Activated naive CD4-positive, alpha-beta T cell treated with anti-CD3 and anti-CD28 coated beads, Interleukin-2, amount 50 U/mL, for 24 hours (primary cell): ENCODE results near the gene DAB1.
"Not testable (repeated sequence)": the region's sequence is repeated elsewhere in the genome, so short reads cannot be mapped to it uniquely, and the experiment has no call there.

Source experiments
- H3K27ac Mint-ChIP-seq: one replicate; pipeline ENCODE4 v1.8.0; 2021; ENCODE audit warnings: mild to moderate bottlenecking, mixed read lengths
- H3K27me3 Mint-ChIP-seq: one replicate; pipeline ENCODE4 v1.8.0; 2021; ENCODE audit warnings: mixed read lengths
- H3K36me3 Mint-ChIP-seq: one replicate; pipeline ENCODE4 v1.8.0; 2021; ENCODE audit warnings: mixed read lengths
- H3K4me1 Mint-ChIP-seq: one replicate; pipeline ENCODE4 v1.8.0; 2021; ENCODE audit warnings: mixed read lengths
- H3K4me3 Mint-ChIP-seq: one replicate; pipeline ENCODE4 v1.8.0; 2021; ENCODE audit warnings: mild to moderate bottlenecking, mixed read lengths
- H3K9me3 Mint-ChIP-seq: one replicate; pipeline ENCODE4 v1.8.0; 2021; ENCODE audit warnings: mixed read lengths

The DAB1 gene

DNA sequence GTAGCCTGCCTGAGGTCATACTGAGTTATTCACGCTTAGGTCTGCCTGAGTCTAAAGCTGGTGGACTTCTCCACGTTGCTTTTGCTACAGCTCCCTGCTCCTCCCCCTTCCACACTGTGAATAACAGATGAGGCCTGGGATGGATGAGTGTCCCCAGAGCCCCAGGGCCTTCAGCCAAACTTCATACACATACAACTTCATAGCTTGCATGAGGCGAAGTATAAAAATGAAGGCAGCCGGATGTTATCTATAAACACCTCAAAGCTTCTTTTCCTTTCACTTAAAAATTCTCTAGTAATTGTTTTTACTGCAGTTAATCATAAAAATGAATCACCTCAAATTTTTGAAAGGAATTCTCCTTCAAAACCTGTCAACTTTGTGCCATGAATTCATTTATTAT is 70.2 kb downstream of the DAB1 start:
- H3K4me1 Mint-ChIP-seq: no peaks in the 10 kb centered on the region
- H3K36me3 Mint-ChIP-seq: no peaks in the 10 kb centered on the region
- no peaks in the 10 kb centered on the region for H3K9me3 Mint-ChIP-seq
- peaks cover 6% of the 10 kb centered on the region for H3K27me3 Mint-ChIP-seq
- no peak overlapping the region for H3K4me3 Mint-ChIP-seq
- no peak overlapping the region for H3K27ac Mint-ChIP-seq

DNA sequence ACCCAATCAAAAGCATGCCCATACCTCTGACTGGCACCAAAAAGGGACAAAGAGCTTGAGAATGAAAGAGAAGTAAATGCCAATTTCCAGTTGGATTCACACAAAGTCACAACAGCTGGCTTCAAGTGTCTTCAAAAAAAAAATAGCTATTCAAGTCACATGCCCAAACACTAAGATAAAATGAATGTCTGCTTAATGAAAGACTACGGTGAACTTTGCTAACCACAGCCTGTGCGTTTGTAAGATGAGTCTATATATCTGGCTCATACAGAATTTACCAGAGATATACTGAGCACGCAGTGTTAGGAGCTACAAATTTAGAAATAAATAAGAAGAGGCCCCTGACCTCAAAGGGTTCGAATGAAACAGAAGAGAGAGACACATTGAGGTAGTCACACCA is 73.2 kb downstream of the DAB1 start:
- H3K36me3 Mint-ChIP-seq: no peaks in the 10 kb centered on the region
- H3K27me3 Mint-ChIP-seq: peaks cover 6% of the 10 kb centered on the region
- H3K9me3 Mint-ChIP-seq: no peaks in the 10 kb centered on the region

DNA sequence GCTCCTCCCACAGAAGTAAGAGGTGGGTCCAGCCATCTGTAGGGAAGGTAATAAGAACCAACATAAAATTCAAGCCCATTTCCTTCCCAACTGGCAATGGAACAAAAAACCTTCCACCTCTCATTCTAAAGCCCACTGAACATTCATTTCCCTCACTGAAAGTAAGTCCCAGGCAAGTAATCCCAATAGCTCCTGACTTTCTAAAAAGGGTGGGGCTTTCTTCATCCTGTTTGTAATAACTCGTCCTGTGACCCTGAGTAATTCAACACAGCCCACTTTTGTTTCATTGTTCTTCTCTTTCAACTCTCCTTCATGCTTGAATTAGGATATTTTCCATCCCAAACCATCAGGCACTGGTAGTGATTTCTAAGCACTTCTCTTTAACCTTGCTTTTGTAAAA is 74.9 kb downstream of the DAB1 start:
- Mint-ChIP-seq H3K27me3 (peaks cover 5% of the 10 kb centered on the region), H3K4me3 (no peak overlapping the region), H3K27ac (no peak overlapping the region), H3K9me3 (no peaks in the 10 kb centered on the region), H3K36me3 (no peaks in the 10 kb centered on the region), H3K4me1 (no peaks in the 10 kb centered on the region)

More for the DNA sequence above, 73.2 kb downstream of the DAB1 start:
- Mint-ChIP-seq H3K27ac (no peak overlapping the region), H3K4me1 (no peaks in the 10 kb centered on the region), H3K4me3 (no peak overlapping the region)

DNA sequence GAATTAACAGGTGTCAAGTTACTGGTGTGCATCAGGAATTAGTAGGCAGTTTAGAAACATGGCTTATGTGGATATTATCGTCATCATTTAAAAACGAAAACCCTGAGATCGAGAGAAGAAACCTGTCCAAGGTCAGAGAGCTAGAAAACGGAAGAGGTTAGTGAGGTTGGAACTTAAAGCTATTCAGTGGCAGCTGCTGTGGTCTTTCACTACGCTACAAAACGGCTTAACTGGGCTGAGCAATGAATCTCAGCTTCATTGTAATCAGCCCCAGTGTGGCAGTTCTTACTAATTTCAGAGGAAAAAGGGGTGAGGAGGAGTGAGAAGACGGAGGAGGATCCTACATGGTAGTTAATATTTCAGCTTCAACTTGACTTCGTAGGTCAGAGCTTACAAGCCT is 77.9 kb downstream of the DAB1 start:
- H3K4me3 Mint-ChIP-seq: no peak overlapping the region
- H3K4me1 Mint-ChIP-seq: no peaks in the 10 kb centered on the region
- no peak overlapping the region for H3K27ac Mint-ChIP-seq
- H3K9me3 Mint-ChIP-seq: no peaks in the 10 kb centered on the region
- H3K27me3 Mint-ChIP-seq: peaks cover 7% of the 10 kb centered on the region
- H3K36me3 Mint-ChIP-seq: no peaks in the 10 kb centered on the region

DNA sequence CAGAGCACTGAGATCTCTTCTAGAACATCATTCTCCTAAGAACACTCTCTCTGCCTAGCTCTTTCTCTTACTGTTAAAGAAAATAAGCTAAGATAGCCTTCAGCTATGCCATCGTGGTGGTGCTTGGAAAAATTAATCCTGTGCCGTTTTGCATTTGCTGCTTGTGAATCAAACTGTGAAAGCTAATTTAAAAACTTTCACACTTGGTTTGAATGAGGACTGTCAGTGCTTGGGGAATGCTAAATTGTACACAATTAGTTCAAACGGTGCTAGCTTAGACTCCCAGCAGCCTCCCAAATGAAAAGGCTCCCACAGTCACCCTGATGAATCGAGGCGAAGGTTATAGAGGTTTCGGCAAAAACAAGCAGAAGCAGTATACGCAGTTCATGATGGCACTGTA is 79.6 kb downstream of the DAB1 start:
- no peak overlapping the region for H3K4me3 Mint-ChIP-seq
- H3K27me3 Mint-ChIP-seq: peaks cover 7% of the 10 kb centered on the region
- H3K4me1 Mint-ChIP-seq: no peaks in the 10 kb centered on the region
- no peaks in the 10 kb centered on the region for H3K36me3 Mint-ChIP-seq
- H3K27ac Mint-ChIP-seq: no peak overlapping the region
- H3K9me3 Mint-ChIP-seq: no peaks in the 10 kb centered on the region

DNA sequence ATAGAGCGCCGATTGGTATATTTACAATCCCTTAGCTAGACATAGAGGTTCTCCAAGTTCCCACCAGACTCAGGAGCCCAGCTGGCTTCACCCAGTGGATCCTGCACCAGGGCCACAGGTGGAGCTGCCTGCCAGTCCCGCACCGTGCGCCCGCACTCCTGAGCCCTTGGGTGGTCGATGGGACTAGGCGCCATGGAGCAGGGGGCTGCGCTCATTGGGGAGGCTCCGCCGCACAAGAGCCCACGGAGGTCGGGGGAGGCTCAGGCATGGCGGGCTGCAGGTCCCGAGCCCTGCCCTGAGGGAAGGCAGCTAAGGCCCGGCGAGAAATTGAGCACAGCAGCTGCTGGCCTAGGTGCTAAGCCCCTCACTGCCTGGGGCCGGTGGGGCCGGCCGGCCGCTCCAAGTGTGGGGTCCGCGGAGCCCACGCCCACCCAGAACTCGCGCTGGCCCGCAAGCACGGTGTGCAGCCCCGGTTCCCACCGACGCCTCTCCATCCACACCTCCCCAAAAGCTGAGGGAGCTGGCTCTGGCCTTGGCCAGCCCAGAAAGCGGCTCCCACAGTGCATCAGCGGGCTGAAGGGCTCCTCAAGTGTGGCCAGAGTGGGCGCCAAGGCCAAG is 80.5 kb downstream of the DAB1 start:
- not testable (repeated sequence) for H3K36me3 Mint-ChIP-seq, H3K4me3 Mint-ChIP-seq, H3K27ac Mint-ChIP-seq, H3K27me3 Mint-ChIP-seq, H3K9me3 Mint-ChIP-seq, H3K4me1 Mint-ChIP-seq

DNA sequence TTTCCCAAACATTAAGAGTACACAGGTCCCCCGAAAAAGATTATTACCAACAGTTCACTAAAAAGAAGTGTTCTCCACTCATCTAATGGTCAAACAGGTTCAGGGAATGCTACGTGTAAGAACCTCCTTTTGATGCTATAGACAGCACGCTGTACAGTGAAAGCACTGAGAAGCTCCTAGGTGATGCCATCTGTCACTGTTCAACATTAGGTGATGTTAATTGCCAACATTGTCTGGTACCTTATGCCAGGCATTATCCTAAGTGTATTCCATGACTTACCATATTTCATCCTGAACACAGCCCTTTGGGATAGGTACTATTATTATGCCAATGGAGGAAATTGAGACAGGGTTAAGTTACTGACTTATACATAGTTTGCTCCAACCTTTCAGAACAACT is 82.1 kb downstream of the DAB1 start:
- Mint-ChIP-seq H3K4me1 (no peaks in the 10 kb centered on the region), H3K27me3 (peaks cover 6% of the 10 kb centered on the region), H3K36me3 (no peaks in the 10 kb centered on the region), H3K9me3 (no peaks in the 10 kb centered on the region), H3K27ac (no peak overlapping the region), H3K4me3 (no peak overlapping the region)

DNA sequence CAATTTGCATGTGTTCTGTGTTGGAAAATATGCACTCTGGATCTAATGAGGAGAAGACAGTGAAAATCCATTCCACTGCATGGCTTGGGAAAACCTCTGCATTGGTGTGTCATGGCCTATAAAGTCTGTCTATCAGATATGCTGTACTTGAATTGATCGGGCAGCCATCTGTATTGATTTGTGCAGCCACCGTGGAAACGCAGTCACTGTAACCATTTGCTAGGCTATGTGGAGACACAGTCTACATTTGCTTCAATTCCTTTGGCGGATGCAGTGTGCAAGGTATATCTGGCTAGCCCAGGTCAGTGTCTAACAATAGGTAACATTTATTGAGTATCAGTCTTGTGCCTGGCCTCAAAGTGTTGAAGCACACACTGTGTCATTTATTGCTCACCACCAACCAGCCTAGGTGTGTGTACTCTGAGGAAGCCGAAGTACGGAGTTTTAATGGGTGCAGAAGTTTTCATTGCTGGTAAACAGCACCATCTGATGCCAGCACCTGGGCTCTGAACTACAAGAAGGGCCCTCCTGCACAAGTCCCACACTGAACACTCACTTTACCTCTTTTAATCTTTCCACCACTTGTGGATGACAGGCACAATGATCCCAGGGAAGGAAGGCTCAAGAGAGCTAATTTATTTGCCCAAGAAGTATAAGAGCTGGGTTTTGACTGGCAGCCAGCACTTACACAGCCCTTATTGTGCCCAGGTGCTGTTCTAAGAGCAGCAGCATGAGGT is 83.4 kb downstream of the DAB1 start:
- Mint-ChIP-seq H3K4me1 (no peaks in the 10 kb centered on the region), H3K27me3 (peaks cover 3% of the 10 kb centered on the region), H3K36me3 (no peaks in the 10 kb centered on the region), H3K4me3 (no peak overlapping the region), H3K27ac (no peak overlapping the region), H3K9me3 (no peaks in the 10 kb centered on the region)

DNA sequence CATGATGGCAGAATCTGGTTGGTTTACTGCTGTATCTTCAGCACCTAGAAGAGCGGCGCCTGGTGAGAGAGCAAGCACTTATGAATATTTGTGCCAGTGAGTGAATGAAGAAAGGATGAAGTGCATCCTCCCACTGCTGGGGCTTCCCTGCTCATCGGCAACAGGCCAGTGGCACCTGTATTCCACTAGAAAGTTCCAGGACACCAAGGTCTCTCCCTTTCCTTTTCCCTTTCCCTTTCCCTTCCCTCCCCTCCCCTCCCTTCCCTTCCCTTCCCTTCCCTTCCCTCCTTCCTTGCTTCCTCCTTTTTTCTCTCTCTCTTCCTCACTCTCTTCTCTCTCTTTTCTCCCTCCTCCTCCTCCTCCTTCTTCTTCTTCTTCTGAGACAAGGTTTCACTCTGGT is 86.2 kb downstream of the DAB1 start:
- Mint-ChIP-seq H3K4me1 (no peaks in the 10 kb centered on the region), H3K9me3 (no peaks in the 10 kb centered on the region), H3K4me3 (no peak overlapping the region), H3K36me3 (no peaks in the 10 kb centered on the region), H3K27ac (peak overlapping the region; percentile 49), H3K27me3 (peaks cover 2% of the 10 kb centered on the region)

DNA sequence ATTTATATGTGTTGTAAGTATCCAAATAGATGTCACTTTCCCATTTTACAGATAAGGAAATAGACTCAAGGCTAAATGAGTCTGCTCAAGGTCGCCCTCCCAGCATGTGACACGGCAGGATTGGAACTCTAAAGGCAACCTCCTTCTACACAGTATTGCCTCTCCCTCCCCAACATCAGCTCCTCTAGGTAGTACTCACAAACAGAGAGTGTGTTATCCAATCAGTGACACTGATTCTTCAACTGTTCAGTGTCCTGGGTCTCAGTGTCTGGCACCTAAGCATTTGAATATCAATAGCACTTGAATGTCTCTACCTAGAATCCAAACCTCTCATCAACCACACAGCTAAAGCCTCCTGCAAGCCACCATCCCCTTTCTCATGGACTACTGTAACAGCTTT is 87.1 kb downstream of the DAB1 start:
- no peaks in the 10 kb centered on the region for H3K4me1 Mint-ChIP-seq
- H3K36me3 Mint-ChIP-seq: no peaks in the 10 kb centered on the region
- H3K9me3 Mint-ChIP-seq: no peaks in the 10 kb centered on the region
- no peak overlapping the region for H3K4me3 Mint-ChIP-seq
- no peak overlapping the region for H3K27ac Mint-ChIP-seq
- H3K27me3 Mint-ChIP-seq: peaks cover 1% of the 10 kb centered on the region

DNA sequence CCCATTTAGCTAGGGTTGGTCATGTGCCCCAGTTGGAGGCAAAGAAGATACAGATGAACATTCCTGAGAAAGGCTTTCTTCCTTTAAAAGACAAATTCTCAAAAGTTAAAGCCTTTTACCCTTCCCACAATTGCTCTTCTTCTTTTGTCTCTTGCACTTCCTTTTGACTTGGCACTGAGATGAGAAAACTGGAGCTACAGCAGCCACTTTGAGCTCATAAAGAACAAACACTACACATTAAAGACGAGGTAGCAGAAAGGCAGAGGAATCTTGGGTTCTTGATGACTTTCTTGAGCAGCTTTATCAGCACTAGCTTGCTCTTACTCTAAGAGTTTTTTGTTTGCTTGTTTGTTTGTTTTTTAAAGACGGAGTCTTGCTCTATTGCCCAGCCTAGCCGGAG is 92.2 kb downstream of the DAB1 start:
- Mint-ChIP-seq H3K27ac (no peak overlapping the region), H3K9me3 (peaks cover 5% of the 10 kb centered on the region), H3K36me3 (no peaks in the 10 kb centered on the region)

DNA sequence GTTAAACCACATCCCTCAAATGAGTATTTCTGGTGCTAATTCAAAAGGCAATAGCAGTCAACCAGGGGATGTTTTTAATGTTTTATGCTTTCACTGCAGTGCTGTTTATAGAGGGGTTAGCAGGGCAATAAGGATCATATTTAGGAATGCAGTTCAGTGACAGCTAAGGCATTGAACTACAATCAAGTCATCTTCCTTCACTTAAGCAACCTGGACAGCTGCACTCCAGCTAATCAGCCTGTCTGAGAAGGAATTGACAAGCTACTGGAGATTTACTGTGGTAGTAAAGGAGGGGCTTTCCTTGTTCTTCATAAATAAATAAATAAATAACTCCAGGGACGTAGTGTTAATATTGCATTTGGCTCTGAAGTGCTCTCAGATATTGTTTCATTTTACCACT is 93.9 kb downstream of the DAB1 start:
- Mint-ChIP-seq H3K27ac (no peak overlapping the region), H3K4me3 (no peak overlapping the region), H3K4me1 (no peaks in the 10 kb centered on the region), H3K27me3 (no peaks in the 10 kb centered on the region), H3K9me3 (peaks cover 5% of the 10 kb centered on the region), H3K36me3 (no peaks in the 10 kb centered on the region)

More for the DNA sequence above, 92.2 kb downstream of the DAB1 start:
- H3K4me1 Mint-ChIP-seq: no peaks in the 10 kb centered on the region
- H3K27me3 Mint-ChIP-seq: peaks cover 1% of the 10 kb centered on the region
- H3K4me3 Mint-ChIP-seq: no peak overlapping the region

DNA sequence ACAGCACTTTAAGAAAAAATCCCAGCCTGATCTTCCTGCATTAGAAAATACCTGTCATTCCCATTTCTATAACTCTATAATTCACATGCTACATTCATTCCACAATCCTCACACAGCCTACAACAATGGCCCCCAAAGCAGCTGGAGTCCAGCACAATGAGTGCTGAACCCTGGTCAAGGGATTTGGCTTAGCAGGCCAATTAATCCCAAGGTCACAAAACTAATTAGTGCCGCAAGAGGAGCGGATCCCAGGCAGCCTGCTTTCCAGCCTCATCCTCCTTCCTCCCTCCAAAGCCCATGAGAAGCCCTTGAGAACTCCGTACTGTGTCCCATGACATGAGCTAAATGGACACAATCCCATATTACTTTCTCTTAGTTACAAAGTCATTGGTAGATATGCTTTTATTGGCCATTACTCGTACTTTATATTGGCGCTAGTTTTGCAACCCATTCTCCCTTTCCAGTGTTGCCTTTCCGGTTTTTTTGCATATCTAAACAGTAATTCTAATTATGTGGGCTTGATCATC is 94.8 kb downstream of the DAB1 start:
- Mint-ChIP-seq H3K27me3 (peaks cover 1% of the 10 kb centered on the region), H3K36me3 (no peaks in the 10 kb centered on the region), H3K4me3 (no peak overlapping the region), H3K27ac (no peak overlapping the region), H3K9me3 (peaks cover 5% of the 10 kb centered on the region), H3K4me1 (no peaks in the 10 kb centered on the region)

DNA sequence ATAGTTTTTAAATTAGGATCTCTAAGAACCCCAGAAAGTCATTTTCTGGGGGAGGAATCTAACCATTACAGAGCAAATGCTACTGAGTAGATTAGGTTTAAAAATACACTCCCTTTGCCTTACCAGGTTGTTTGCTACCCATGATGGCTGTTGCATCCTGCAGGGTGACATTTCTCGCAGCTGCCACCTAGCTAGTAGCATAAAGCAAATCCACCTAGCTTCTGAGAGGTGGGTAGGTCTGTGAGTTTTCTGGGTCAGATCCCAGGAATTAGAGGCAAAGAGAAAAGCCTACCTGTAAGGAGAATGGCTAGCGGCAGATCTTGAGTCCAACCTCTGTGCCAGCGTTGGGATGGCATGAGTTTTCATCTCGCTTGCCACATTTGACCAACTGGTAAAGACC is 95.9 kb downstream of the DAB1 start:
- peaks cover 1% of the 10 kb centered on the region for H3K27me3 Mint-ChIP-seq
- no peak overlapping the region for H3K4me3 Mint-ChIP-seq
- H3K4me1 Mint-ChIP-seq: no peaks in the 10 kb centered on the region
- H3K36me3 Mint-ChIP-seq: no peaks in the 10 kb centered on the region
- H3K27ac Mint-ChIP-seq: no peak overlapping the region
- peaks cover 5% of the 10 kb centered on the region for H3K9me3 Mint-ChIP-seq

DNA sequence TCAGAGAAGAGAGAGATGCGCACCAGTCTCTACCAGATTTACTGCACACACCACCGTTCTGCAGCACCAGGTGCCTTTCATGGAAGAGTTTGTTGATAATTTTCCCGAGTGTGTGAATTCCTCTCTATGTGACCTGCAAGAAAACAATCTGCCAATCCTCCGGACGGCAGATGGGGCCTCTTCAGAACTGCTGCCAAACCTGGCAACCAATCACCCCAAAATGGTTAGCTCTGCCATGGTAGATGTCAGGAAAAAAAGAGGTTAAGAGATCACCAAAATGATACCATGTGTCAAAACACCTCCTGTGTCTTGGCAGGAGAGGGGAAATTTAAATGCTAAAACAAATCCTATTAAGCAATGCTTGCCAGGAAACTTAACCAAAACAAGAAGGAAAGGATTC is 96.5 kb downstream of the DAB1 start:
- Mint-ChIP-seq H3K36me3 (no peaks in the 10 kb centered on the region), H3K4me3 (no peak overlapping the region), H3K27ac (no peak overlapping the region), H3K27me3 (peaks cover 1% of the 10 kb centered on the region), H3K9me3 (peaks cover 5% of the 10 kb centered on the region), H3K4me1 (no peaks in the 10 kb centered on the region)

DNA sequence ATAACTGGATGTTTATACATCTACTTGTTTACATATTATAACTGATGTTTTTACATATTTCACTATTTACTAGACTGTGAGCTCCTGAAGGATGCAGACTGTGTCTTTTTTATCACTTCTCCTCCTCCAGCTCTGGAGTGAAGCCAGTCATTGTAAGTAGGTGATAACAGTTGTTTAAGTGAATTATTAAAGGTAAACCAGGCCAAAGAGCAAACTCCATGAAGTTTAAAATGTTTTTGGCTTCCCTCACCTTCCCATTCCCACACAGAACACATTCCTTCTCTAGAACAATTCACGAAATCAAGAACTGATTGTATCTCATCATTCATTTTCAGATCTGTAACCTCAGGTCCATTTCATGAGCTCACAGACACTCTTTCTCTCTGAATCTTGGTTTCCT is 98.3 kb downstream of the DAB1 start:
- H3K27me3 Mint-ChIP-seq: peaks cover 1% of the 10 kb centered on the region
- no peaks in the 10 kb centered on the region for H3K4me1 Mint-ChIP-seq
- peaks cover 5% of the 10 kb centered on the region for H3K9me3 Mint-ChIP-seq
- H3K4me3 Mint-ChIP-seq: no peak overlapping the region
- no peaks in the 10 kb centered on the region for H3K36me3 Mint-ChIP-seq
- no peak overlapping the region for H3K27ac Mint-ChIP-seq
